Fibroblast of the aortic adventitia (primary cell): ENCODE data around the gene NINJ1. TPM values are rescaled to one million over a fixed set of nuclear protein-coding genes. Genes with fewer than 3 reads are reported as not detected.

ENCODE experiments used
- DNase-seq: peaks from one replicate; pipeline ENCODE4 v3.0.0-alpha.2; 2010; ENCODE audit warnings: low read depth
- H3K4me3 ChIP-seq: 2 replicates; pipeline ENCODE4 v1.5.1; 2011; ENCODE audit warnings: low read depth, mild to moderate bottlenecking, control low read depth, low read length, moderate library complexity
- CTCF ChIP-seq: IDR thresholded peaks from 2 replicates; pipeline ENCODE4 v1.5.1; 2011; ENCODE audit warnings: mild to moderate bottlenecking, low read length, control low read depth, inconsistent platforms; ENCODE audit not compliant: insufficient read depth
- total RNA-seq: library from RNA; depleted of rRNA; stranded (reverse); fragments of >200 nt; gene quantifications from 2 replicates; pipeline ENCODE4 v1.2.3, GENCODE V29; 2012; ENCODE audit warnings: low replicate concordance

The NINJ1 gene
- total RNA-seq, 1 donor, result 14.6 TPM

- no peak for DNase-seq
- TF ChIP-seq CTCF, result no peak
- no peak overlapping the region for H3K4me3 ChIP-seq
Measured at GRCh38 chr9:93084471-93084881, 49.6 kb downstream of the NINJ1 start.

DNA sequence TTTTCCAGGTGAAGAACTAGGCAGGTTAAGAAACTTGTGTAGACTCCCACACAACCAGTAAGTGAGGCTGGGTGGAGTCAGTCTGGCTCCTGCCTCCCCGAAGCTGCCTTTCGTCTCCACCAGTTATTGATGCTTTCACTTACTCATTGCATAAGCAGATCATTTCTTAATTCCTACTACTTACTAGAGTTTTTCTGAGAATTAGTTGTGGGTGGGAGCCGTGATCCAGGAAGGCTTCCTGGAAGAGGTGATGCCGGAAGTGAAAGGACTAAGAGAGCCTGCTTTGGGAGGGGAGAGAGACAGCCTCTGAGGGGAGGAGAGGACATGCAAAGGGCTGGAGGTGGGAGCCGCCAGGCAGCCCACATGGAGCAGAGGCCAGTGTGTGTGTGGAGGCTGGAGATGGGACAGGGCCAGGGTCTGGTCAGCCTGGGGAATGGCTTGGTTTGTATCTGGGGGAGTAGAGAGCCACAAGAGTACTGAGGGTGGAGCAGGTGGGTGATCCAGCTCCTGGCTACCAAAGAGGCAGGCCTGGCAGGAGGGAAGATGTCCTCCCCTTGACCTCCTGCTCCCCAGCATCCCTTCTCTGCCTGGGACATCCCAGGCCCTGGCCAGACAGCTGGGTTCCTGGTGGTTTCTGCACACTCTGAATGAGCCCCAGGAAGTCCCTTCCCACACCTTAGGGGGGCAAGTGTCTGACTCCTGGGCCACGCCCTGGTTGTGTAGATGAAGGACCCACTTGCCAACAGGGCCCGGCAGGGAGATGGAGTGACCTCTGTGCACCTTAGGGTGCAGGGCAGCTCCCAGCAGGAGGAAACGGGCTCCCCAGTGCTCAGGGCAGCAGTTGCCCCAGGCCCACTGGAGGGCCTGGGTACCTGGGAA lies 50.2 kb downstream of the NINJ1 start:
- no peak for DNase-seq
- no peak overlapping the region for H3K4me3 ChIP-seq
- TF ChIP-seq CTCF, result no peak

DNA sequence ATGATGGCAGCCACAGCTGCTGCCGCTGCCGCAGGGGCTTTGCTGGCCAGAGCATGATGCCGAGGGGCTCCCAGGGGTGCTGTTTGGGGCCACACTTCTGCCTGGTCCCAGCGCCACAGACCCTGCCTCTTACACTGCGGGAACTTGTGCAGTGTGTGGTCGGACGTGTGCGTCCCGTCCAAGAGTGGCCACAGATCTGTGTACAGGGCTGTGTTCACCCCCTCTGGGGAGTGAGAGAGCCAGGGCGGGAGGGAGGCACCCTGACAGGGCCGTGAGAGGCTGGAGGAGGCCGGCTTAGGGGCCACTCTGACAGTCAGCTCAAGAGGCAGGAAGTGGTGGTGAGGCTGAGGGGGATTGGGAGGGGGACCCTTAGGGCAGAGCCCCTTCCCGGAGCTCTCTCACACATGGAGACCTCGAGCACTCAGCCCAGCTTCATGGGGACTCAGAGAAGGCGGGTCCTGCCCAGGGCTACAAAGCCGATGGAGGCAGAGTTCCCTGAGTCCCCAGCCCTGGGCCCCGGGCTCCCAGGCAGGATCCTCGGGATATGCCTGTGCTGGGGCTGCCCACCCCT lies 51.1 kb downstream of the NINJ1 start:
- H3K4me3 ChIP-seq, result no peak overlapping the region
- DNase-seq, result no peak
- TF ChIP-seq CTCF, result no peak

DNA sequence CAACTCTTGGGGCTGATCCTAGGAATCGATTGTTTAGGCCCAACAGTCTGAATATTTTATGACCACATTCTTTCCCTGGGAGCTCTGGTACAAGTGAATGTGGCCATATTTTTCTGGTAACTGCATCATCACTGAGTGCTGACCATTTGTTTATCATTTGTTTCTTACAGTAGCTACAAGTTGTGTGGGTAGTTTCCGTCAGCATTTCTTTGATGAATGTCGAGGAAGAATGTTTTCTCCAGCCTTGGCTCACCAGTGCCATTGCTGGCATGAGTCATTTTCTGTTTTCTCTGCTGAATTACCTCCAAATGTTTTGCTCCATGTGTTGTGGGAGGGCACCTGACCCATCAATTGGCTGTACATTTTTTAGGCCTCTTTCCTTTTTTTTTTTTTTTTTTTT lies 52.1 kb downstream of the NINJ1 start:
- H3K4me3 ChIP-seq, result no peak overlapping the region
- no peak for DNase-seq

DNA sequence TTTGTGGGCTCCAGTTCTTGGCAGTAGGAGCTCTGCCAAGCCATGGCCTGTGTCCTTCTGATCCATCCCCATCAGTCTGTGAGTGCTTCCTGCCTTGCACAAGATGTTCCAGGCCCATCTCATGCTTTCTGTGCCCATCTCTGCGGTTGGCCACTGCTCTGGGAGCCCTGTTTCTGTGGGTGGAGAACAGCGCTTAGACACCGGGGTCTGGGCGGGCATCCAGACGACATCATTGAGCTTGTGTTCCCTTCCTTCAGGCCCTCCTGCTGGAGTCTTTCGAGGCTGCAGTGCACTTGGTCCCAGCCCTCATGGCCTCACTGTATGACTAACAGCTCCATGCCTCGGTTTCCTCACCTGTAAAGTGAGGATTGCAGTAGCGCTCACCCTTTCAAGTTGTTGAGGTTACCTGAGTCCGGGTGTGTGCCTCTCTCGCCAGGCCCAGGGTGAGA lies 52.9 kb downstream of the NINJ1 start:
- TF ChIP-seq CTCF, result no peak
- no peak overlapping the region for H3K4me3 ChIP-seq
- no peak for DNase-seq

More for the DNA sequence above, 52.1 kb downstream of the NINJ1 start:
- no peak for TF ChIP-seq CTCF

DNA sequence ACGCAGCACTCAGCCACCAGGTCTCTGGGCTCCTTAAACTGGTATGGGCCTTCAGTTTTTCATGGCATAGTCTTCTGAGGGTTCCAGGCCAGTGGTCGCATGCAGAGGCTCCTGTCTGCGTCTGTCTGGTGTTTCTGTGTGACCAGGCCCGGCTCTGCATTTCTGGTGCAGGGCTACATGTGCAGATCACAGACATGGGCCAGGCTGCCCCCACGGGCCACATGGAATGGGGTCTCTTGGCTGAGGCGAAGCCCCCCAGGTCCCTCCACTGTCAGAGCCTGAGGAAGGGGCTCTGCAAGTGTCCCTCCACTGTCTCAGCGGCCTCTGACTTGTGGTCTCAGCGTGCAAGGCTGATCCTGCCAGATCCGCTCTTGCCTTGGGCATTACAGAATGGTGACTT lies 53.6 kb downstream of the NINJ1 start:
- no peak overlapping the region for H3K4me3 ChIP-seq
- no peak for DNase-seq
- TF ChIP-seq CTCF, result no peak
